ENCODE measurements around the gene C12orf75. TPM values are rescaled to one million over a fixed set of nuclear protein-coding genes. Genes with fewer than 3 reads are reported as not detected.
"Not testable (repeated sequence)": the region's sequence is repeated elsewhere in the genome, so short reads cannot be mapped to it uniquely, and the experiment has no call there.

Gene C12orf75
- total RNA-seq, 2 donors from 2014 or later: 68.6 to 73.0 TPM

DNA sequence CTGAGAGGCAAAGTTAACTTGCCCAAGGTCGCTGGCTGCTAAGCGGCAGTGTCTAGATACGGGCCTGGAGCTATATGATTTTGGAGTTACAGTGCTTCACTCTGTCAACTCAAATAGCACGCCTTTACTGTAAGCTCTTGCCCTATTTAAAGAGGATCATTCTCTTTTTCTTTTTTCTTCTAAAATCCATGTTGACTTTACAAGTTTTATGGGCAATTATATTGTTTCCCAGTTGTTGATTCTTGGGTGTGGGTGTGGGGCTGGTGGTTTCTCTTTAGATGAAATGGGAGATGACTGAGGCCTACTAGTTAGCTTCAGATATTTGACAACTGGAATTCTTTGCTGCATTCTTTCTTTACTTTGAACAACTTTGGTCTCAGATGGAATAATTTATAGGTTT, 70.7 kb downstream of the C12orf75 start:
- H3K4me3 Mint-ChIP-seq: no peak overlapping the region
- H3K4me1 Mint-ChIP-seq (ENCODE audit: low read depth): no peaks in the 10 kb centered on the region
- peaks cover 12% of the 10 kb centered on the region in 2 donors for H3K36me3 Mint-ChIP-seq (ENCODE audit: insufficient read depth in 2 of 2)
- DNase-seq: no peak
- no peak overlapping the region for H3K27ac Mint-ChIP-seq
- no peak for ATAC-seq (replicated peaks in 1 of 2)
- peaks cover 2 to 10% of the 10 kb centered on the region in 2 donors for H3K9me3 Mint-ChIP-seq
- H3K27me3 Mint-ChIP-seq (ENCODE audit: low read depth): no peaks in the 10 kb centered on the region

DNA sequence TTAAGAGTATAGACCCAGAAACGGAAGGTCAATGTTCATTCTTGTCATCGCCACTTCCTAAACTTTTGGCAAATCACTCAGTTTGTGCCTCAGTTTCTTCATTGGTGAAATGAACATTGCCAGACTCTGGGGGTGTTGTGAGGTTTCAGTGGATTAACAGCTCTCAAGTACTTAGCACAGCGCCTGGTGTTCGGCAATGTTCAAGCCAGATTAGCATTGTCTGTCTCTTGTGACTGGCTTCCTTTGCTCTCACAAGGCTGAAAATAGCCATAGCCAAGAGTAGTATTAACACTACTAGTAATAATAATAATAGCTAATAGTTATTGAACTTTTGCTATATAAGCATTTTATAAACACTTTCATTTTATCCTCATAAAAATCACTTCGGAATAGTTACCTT, 71.9 kb downstream of the C12orf75 start:
- DNase-seq (no peak), ATAC-seq (replicated peaks in 1 of 2) (no peak)
- Mint-ChIP-seq H3K27ac (no peak overlapping the region), H3K36me3 (ENCODE audit: insufficient read depth in 2 of 2) (peaks cover 12% of the 10 kb centered on the region in 2 donors), H3K9me3 (peaks cover 2 to 10% of the 10 kb centered on the region in 2 donors), H3K4me3 (no peak overlapping the region), H3K27me3 (ENCODE audit: low read depth) (no peaks in the 10 kb centered on the region), H3K4me1 (ENCODE audit: low read depth) (no peaks in the 10 kb centered on the region)

DNA sequence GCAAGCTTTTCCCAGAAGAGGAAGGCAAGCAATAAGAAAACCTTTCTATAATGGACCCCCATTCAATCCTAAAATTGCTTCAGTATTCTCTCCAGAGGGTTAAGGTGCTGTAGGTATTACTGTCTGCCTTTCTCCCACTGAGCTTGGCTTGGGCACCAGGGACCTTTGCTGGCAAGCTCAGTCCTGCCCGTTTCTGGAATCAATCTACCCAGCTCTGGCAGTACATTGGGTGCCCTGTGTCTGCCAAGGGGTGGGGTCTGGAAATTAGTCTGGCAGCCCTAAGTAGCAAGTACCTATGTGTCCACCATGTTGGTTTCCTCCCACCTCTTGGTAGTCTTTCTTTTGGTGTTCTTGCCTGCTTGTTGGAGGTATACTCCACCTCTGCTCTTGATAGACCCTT, 72.6 kb downstream of the C12orf75 start:
- ATAC-seq (replicated peaks in 1 of 2) (no peak), DNase-seq (no peak)
- Mint-ChIP-seq H3K27ac (no peak overlapping the region), H3K9me3 (peaks cover 2 to 9% of the 10 kb centered on the region in 2 donors), H3K36me3 (ENCODE audit: insufficient read depth in 2 of 2) (peaks cover 9 to 10% of the 10 kb centered on the region in 2 donors), H3K4me3 (no peak overlapping the region), H3K27me3 (ENCODE audit: low read depth) (no peaks in the 10 kb centered on the region), H3K4me1 (ENCODE audit: low read depth) (no peaks in the 10 kb centered on the region)

DNA sequence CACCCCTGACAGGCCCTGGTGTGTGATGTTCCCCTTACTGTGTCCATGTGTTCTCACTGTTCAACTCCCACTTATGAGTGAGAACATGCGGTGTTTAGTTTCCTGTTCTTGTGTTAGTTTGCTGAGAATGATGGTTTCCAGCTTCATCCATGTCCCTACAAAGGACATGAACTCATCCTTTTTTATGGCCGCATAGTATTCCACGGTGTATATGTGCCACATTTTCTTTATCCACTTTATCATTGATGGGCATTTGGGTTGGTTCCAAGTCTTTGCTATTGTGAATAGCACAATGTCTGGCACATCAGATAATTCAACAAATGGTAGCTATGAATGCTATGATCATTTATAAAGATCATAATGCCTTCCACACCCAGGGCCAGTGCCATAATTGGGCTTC, 73.6 kb downstream of the C12orf75 start:
- H3K36me3 Mint-ChIP-seq (ENCODE audit: insufficient read depth in 2 of 2); H3K27ac Mint-ChIP-seq; H3K4me1 Mint-ChIP-seq (ENCODE audit: low read depth); DNase-seq; ATAC-seq (replicated peaks in 1 of 2); H3K9me3 Mint-ChIP-seq; H3K27me3 Mint-ChIP-seq (ENCODE audit: low read depth); H3K4me3 Mint-ChIP-seq: not testable (repeated sequence)

DNA sequence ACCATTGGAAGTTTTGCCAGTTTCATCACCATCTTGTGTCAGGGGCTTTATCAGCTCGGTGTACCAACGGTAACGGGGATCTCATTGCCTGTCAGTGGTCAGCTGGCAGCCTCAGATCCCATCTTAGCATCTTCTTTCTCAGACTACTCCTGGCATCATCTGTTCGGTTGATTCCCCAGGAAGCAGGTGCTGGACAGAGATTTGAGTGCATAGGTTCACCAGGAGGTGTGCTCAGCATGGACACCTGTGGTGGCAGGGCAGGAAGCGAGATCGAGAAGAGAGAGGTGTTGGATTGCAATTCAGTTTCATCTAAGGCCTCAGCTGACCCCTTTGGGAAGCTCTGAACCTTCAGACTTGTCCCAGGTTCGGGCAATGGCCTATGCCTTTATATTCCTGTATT, 76.0 kb downstream of the C12orf75 start:
- Mint-ChIP-seq H3K4me3 (no peak overlapping the region), H3K27me3 (ENCODE audit: low read depth) (no peaks in the 10 kb centered on the region), H3K36me3 (ENCODE audit: insufficient read depth in 2 of 2) (peaks cover 0 to 3% of the 10 kb centered on the region in 2 donors), H3K27ac (no peak overlapping the region), H3K4me1 (ENCODE audit: low read depth) (peaks cover 11% of the 10 kb centered on the region), H3K9me3 (peaks cover 0 to 2% of the 10 kb centered on the region in 2 donors)
- no peak for DNase-seq
- no peak for ATAC-seq (replicated peaks in 1 of 2)

DNA sequence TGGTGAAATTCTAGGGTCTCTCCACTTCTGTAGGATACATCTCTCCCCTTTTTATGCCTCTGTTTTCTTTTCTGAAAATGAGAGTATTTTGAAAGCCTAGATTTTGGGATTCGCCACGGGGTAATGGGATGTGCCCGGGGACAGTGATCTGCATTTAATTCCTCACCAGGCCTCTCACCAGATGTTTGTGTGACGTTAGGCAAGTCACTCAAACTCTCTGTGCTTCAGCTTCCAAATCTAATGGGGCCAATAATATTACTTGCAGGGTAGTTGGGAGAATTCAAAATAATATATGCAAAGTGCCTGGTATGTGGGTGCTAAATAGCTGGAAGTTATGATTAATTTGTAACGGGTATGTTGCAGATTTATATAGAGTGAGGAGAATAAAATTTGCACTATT, 78.8 kb downstream of the C12orf75 start:
- Mint-ChIP-seq H3K9me3 (peaks cover 0 to 2% of the 10 kb centered on the region in 2 donors), H3K4me1 (ENCODE audit: low read depth) (peaks cover 11% of the 10 kb centered on the region), H3K4me3 (no peak overlapping the region), H3K27me3 (ENCODE audit: low read depth) (no peaks in the 10 kb centered on the region), H3K36me3 (ENCODE audit: insufficient read depth in 2 of 2) (no peaks in the 10 kb centered on the region), H3K27ac (no peak overlapping the region)
- ATAC-seq (replicated peaks in 1 of 2): no peak
- DNase-seq: no peak

DNA sequence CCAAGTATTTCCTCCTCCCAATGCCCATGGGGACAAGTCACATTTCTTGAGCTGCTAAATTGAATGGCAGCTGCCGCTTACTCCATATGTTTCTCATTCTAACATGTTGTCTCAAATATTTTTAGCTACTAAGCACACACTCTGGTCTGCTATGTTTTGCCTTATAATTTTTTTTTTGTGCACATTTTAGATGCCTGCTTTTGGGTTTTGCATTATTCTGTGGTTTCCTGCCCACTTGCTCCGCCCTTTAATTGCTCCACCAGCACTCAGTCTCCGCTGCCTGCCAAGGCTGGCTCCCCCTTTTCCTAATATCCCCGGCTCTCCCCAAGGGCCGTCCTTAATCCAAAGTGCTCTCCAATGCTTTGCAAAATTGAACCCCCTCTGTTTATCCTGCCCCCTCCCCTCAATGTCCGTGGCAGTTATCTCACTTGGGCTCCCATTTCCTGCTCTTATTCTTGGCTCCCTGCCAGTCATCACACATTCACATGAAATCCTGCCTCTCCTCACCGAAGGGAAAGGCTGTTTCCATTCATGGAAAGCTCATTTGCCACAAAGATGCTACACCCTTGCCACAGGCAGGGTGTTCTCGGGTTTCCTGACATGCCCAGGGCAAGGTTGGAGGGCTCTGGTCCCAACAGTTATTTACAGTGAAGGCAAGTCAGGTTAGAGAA, 79.4 kb downstream of the C12orf75 start:
- ATAC-seq (replicated peaks in 1 of 2) (no peak), DNase-seq (no peak)
- H3K9me3 Mint-ChIP-seq: peaks cover 0 to 2% of the 10 kb centered on the region in 2 donors
- no peaks in the 10 kb centered on the region for H3K27me3 Mint-ChIP-seq (ENCODE audit: low read depth)
- peaks cover 11% of the 10 kb centered on the region for H3K4me1 Mint-ChIP-seq (ENCODE audit: low read depth)
- H3K36me3 Mint-ChIP-seq (ENCODE audit: insufficient read depth in 2 of 2): no peaks in the 10 kb centered on the region
- H3K4me3 Mint-ChIP-seq: peak overlapping the region; percentile 31 to 60
- no peak overlapping the region for H3K27ac Mint-ChIP-seq

DNA sequence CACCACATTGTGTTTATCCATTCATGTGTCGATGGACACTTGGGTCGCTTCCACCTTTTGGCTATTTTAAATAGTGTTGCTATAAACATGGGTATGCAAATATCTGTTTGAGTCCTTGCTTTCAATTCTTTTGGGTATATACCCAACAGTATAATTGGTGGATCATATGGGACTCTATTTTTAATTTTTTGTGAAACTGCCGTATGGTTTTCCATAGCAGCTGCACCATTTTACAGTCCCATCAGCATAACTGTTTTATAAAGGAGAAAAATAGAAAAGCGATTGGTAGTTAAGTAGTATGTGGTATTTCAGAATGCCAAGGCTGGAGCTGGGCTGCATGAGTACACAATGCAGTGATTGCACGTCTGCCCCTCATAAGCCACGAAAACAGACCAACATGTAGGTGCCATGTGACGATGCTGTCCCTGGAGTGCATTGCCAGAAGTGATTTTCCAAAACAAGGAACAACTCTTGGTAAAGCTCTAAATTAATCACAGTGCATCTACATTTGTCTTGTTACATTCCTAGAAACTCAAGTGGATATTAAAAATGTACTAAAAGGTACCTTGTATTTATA, 83.5 kb downstream of the C12orf75 start:
- ATAC-seq (replicated peaks in 1 of 2) (no peak), DNase-seq (no peak)
- Mint-ChIP-seq H3K27ac (no peak overlapping the region), H3K4me1 (ENCODE audit: low read depth) (peaks cover 11% of the 10 kb centered on the region), H3K27me3 (ENCODE audit: low read depth) (no peaks in the 10 kb centered on the region), H3K9me3 (no peaks in the 10 kb centered on the region), H3K4me3 (no peak overlapping the region), H3K36me3 (ENCODE audit: insufficient read depth in 2 of 2) (no peaks in the 10 kb centered on the region)

DNA sequence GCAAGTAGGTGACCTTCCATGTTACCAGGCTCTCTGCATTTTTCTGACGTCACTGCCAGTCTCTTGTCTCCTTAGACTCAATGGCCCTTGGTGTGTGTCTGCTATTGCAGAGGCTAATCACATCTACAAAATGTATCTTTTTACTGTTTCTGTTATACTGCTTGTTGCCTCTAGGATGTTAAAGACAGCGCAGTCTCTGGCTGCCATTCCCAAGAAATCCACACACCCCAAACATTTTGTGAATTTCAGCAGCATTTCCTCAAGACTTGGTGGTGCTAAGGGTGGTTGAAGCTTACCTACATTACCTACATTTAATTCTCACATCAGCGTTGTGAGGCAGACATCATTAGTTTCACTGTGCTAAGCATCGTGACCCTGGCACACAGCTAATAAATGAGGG, 87.2 kb downstream of the C12orf75 start:
- H3K9me3 Mint-ChIP-seq: no peaks in the 10 kb centered on the region
- H3K27me3 Mint-ChIP-seq (ENCODE audit: low read depth): no peaks in the 10 kb centered on the region
- ATAC-seq (replicated peaks in 1 of 2): no peak
- no peak overlapping the region for H3K27ac Mint-ChIP-seq
- no peak overlapping the region for H3K4me3 Mint-ChIP-seq
- no peaks in the 10 kb centered on the region for H3K4me1 Mint-ChIP-seq (ENCODE audit: low read depth)
- DNase-seq: no peak
- H3K36me3 Mint-ChIP-seq (ENCODE audit: insufficient read depth in 2 of 2): no peaks in the 10 kb centered on the region

GRCh38 chr12:105418229-105418628, 87.7 kb downstream of the C12orf75 start:
- no peaks in the 10 kb centered on the region for H3K9me3 Mint-ChIP-seq
- no peak overlapping the region for H3K27ac Mint-ChIP-seq
- ATAC-seq (replicated peaks in 1 of 2) (no peak), DNase-seq (no peak)
- H3K4me3 Mint-ChIP-seq: no peak overlapping the region
- H3K4me1 Mint-ChIP-seq (ENCODE audit: low read depth): peaks cover 3% of the 10 kb centered on the region
- H3K36me3 Mint-ChIP-seq (ENCODE audit: insufficient read depth in 2 of 2): no peaks in the 10 kb centered on the region
- H3K27me3 Mint-ChIP-seq (ENCODE audit: low read depth): no peaks in the 10 kb centered on the region

DNA sequence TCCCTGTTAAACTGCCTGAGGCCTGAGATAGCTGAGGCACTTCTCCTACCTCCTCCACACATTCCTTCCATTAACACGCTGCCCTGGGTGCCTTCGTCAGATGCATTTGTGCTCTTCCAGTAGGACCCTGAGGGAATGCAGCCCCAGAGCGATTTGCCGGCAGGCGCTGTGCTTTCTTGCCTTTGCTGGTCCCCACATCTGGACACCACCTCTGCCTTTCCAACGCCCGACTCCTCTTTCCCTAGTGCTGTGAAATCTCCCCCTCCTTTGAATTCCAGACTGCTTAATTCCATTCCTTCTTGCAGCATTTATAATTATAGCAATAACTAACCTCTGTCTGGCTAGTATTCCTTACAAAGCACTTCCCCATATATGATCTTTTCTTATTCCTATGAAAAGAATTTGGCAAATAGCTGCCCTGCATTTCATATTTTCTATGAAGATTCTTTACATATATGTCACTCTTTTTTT, 88.4 kb downstream of the C12orf75 start:
- ATAC-seq (replicated peaks in 1 of 2) (no peak), DNase-seq (no peak)
- Mint-ChIP-seq H3K4me3 (no peak overlapping the region), H3K27ac (no peak overlapping the region), H3K9me3 (no peaks in the 10 kb centered on the region), H3K4me1 (ENCODE audit: low read depth) (peaks cover 10% of the 10 kb centered on the region), H3K36me3 (ENCODE audit: insufficient read depth in 2 of 2) (no peaks in the 10 kb centered on the region), H3K27me3 (ENCODE audit: low read depth) (peaks cover 1% of the 10 kb centered on the region)

DNA sequence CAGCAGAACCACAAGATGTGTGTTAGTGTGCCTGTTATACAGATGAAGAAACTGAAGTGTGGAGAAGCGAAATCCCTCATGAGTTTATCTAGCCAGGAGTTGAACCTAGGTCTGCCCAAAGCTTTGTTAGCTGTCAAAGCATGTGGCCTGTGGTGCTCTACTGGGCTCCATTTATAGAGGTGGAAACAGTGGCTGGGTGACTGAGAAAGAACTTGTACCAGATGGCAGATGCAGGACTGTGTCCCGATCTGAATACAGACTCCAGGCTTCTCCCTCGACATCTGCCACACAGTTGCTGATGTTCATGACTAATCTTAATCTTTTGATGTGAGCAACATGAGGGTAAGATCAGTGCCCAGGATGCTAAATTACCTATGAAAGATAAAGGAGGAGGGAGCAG, 89.1 kb downstream of the C12orf75 start:
- H3K36me3 Mint-ChIP-seq (ENCODE audit: insufficient read depth in 2 of 2): no peaks in the 10 kb centered on the region
- H3K9me3 Mint-ChIP-seq: no peaks in the 10 kb centered on the region
- ATAC-seq (replicated peaks in 1 of 2) (no peak), DNase-seq (no peak)
- peaks cover 9% of the 10 kb centered on the region for H3K27me3 Mint-ChIP-seq (ENCODE audit: low read depth)
- no peak overlapping the region for H3K4me3 Mint-ChIP-seq
- H3K4me1 Mint-ChIP-seq (ENCODE audit: low read depth): peaks cover 14% of the 10 kb centered on the region
- H3K27ac Mint-ChIP-seq: no peak overlapping the region

DNA sequence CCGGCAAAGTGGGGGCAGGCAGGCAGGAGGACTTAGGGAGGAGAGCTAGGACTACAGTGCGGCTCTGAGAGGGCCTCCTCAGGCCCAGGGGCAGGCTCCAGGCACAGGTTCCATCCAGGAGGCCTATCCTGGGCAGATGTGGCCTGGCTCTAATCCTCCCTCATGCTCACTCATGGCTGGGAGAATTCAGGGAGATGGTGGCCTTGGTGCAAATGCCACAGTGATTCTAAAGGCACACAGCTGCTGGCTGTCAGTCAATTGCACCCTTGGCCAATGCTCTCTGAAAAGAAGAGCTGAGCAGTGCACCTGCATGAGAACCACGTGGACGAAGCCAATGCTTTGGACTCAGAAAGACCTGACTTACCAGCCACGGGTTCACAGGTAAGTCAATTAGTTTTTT, 89.6 kb downstream of the C12orf75 start:
- H3K27me3 Mint-ChIP-seq (ENCODE audit: low read depth): peaks cover 13% of the 10 kb centered on the region
- DNase-seq (no peak), ATAC-seq (replicated peaks in 1 of 2) (no peak)
- no peaks in the 10 kb centered on the region for H3K36me3 Mint-ChIP-seq (ENCODE audit: insufficient read depth in 2 of 2)
- peaks cover 14% of the 10 kb centered on the region for H3K4me1 Mint-ChIP-seq (ENCODE audit: low read depth)
- H3K9me3 Mint-ChIP-seq: no peaks in the 10 kb centered on the region
- H3K4me3 Mint-ChIP-seq: no peak overlapping the region
- H3K27ac Mint-ChIP-seq: no peak overlapping the region

Measured in activated T-cell treated with anti-CD3 and anti-CD28 coated beads, Interleukin-2, amount 50 U/mL, for 72 hours (primary cell).